ENCODE data around the gene RHOA.
A peak's percentile ranks its signal among the peaks of the same experiment; 100 is the strongest.
"Not testable (repeated sequence)": the region's sequence is repeated elsewhere in the genome, so short reads cannot be mapped to it uniquely, and the experiment has no call there.

RHOA gene

DNA sequence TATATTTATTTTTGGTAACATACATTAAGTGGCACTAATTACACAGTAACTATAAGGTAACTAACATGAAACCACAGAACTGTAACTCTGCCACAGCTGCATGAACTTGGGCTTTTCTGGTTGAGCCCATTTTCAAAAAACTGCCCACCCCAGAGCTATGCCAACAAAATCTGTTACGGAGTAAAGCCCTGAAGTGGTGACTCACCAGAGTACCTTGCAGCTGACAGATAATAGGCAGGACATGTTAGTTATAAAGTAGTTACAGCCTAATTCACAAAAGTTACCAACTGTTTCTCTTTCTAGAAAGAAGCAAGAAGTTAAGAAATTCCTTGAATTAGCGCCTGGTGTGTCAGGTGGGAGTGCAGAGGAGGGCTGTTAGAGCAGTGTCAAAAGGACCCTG lies 52.2 kb downstream of the RHOA start:
- H3K4me2 ChIP-seq (ENCODE audit: low read length) = no peak overlapping the region
- no peak overlapping the region for H3K4me3 ChIP-seq (ENCODE audit: low read depth, low read length)
- H3K4me1 ChIP-seq = peaks cover 3% of the 10 kb centered on the region
- no peaks in the 10 kb centered on the region for H3K27me3 ChIP-seq (ENCODE audit: control insufficient read depth, insufficient read depth, low read length)
- no peak overlapping the region for H3K9ac ChIP-seq
- H3K36me3 ChIP-seq (ENCODE audit: control insufficient read depth, insufficient read depth, low read length) = no peaks in the 10 kb centered on the region
- H3K27ac ChIP-seq = peak overlapping the region; percentile 78
- no peaks in the 10 kb centered on the region for H3K9me3 ChIP-seq (ENCODE audit: control insufficient read depth, low read length)
- H2AFZ ChIP-seq = no peak overlapping the region
- peaks cover 17% of the 10 kb centered on the region for H3K79me2 ChIP-seq
- TF ChIP-seq, protein P1, sequence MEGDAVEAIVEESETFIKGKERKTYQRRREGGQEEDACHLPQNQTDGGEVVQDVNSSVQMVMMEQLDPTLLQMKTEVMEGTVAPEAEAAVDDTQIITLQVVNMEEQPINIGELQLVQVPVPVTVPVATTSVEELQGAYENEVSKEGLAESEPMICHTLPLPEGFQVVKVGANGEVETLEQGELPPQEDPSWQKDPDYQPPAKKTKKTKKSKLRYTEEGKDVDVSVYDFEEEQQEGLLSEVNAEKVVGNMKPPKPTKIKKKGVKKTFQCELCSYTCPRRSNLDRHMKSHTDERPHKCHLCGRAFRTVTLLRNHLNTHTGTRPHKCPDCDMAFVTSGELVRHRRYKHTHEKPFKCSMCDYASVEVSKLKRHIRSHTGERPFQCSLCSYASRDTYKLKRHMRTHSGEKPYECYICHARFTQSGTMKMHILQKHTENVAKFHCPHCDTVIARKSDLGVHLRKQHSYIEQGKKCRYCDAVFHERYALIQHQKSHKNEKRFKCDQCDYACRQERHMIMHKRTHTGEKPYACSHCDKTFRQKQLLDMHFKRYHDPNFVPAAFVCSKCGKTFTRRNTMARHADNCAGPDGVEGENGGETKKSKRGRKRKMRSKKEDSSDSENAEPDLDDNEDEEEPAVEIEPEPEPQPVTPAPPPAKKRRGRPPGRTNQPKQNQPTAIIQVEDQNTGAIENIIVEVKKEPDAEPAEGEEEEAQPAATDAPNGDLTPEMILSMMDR (IDR thresholded peaks at IDR 0.05) = no peak

DNA sequence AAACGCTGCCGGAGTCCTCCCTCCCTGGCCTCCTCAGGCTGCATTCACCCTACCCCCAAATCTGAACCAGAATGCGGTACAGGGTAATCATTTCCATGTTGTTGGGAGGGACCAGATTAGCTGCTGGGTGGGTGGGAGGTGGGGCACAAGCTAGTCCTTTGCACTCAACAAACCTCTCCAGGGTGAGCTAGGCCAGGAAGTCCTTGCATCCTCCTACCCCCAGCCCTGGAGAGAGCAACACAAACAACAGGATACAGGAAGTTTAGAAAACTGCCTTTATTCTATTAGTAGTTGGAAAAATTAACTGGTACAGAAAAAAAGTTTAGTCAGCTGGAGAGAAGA lies 52.9 kb downstream of the RHOA start:
- Histone ChIP-seq H3K4me1 (peaks cover 3% of the 10 kb centered on the region), H3K4me3 (ENCODE audit: low read depth, low read length) (no peak overlapping the region), H3K79me2 (peaks cover 11% of the 10 kb centered on the region), H3K9ac (no peak overlapping the region), H3K9me3 (ENCODE audit: control insufficient read depth, low read length) (no peaks in the 10 kb centered on the region), H3K4me2 (ENCODE audit: low read length) (no peak overlapping the region), H3K36me3 (ENCODE audit: control insufficient read depth, insufficient read depth, low read length) (no peaks in the 10 kb centered on the region), H2AFZ (peak overlapping the region; percentile 79), H3K27ac (peak overlapping the region; percentile 78), H3K27me3 (ENCODE audit: control insufficient read depth, insufficient read depth, low read length) (no peaks in the 10 kb centered on the region)
- TF ChIP-seq, protein P1 (IDR thresholded peaks at IDR 0.05) = no peak

DNA sequence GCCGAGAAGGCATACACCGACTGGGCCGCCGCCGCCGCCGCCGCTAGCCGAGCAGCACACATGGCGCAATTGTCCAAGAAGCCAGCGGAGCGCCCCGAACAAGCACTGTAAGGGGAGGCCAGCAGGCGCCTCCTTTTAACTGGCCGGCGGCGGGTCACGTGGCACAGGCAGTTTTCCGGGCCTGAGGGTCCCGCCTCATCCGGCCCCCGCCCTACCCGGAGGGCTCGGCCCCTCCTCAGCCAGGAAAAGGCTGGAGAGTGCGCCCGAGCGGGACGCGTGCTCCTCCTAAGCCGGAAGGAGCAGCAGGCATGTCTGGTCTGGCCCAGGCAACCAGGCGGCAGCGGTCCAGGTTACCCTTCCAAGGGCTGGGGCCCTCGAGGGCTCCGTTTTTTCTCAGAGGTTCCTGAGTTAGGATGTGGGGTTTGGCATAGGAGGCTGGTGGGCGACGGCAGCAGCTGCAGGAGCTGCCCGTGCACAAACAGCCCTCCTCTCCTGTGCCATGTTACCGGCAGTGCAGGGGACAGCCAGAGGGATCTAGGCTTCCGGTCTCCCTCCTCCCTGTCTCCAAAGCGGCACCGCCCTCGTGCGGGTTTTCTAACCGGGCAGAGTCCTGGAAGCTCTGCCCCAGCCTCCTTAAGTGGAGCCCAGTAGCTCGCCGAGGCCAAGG lies 53.4 kb downstream of the RHOA start, which contains the start of gene GPX1:
TSS of gene GPX1 (minus strand) at position 137 of the 667 bp plus-strand sequence. CDS start at position 62, 75 bp downstream.
- no peaks in the 10 kb centered on the region for H3K27me3 ChIP-seq (ENCODE audit: control insufficient read depth, insufficient read depth, low read length)
- no peaks in the 10 kb centered on the region for H3K36me3 ChIP-seq (ENCODE audit: control insufficient read depth, insufficient read depth, low read length)
- TF ChIP-seq, protein P1 (IDR thresholded peaks at IDR 0.05) = no peak
- H3K4me3 ChIP-seq (ENCODE audit: low read depth, low read length) = peak within 1 kb of the TSS; percentile 38
- H3K9me3 ChIP-seq (ENCODE audit: control insufficient read depth, low read length) = no peaks in the 10 kb centered on the region
- H3K9ac ChIP-seq = peak within 1 kb of the TSS; percentile 92
- H3K27ac ChIP-seq = peak within 1 kb of the TSS; percentile 78
- peak within 1 kb of the TSS; percentile 33 for H3K4me2 ChIP-seq (ENCODE audit: low read length)
- peaks cover 3% of the 10 kb centered on the region for H3K4me1 ChIP-seq
- peaks cover 9% of the 10 kb centered on the region for H3K79me2 ChIP-seq
- peak within 1 kb of the TSS; percentile 79 for H2AFZ ChIP-seq

GRCh38 chr3:49357443-49358216 lies 54.1 kb downstream of the RHOA start:
- peak overlapping the region; percentile 78 for H3K27ac ChIP-seq
- H3K4me3 ChIP-seq (ENCODE audit: low read depth, low read length) = peak overlapping the region; percentile 38
- H3K36me3 ChIP-seq (ENCODE audit: control insufficient read depth, insufficient read depth, low read length) = not testable (repeated sequence)

GRCh38 chr3:49357095-49357442 lies 54.7 kb downstream of the RHOA start:
- not testable (repeated sequence) for H3K36me3 ChIP-seq (ENCODE audit: control insufficient read depth, insufficient read depth, low read length); H3K9me3 ChIP-seq (ENCODE audit: control insufficient read depth, low read length); H3K9ac ChIP-seq; H3K4me1 ChIP-seq; H3K79me2 ChIP-seq; H3K27me3 ChIP-seq (ENCODE audit: control insufficient read depth, insufficient read depth, low read length); H3K4me2 ChIP-seq (ENCODE audit: low read length); H2AFZ ChIP-seq
- Histone ChIP-seq H3K27ac (peak overlapping the region; percentile 78), H3K4me3 (ENCODE audit: low read depth, low read length) (peak overlapping the region; percentile 38)

More at GRCh38 chr3:49357443-49358216, 54.1 kb downstream of the RHOA start:
- Histone ChIP-seq H2AFZ (peak overlapping the region; percentile 79), H3K9ac (peak overlapping the region; percentile 92), H3K4me2 (ENCODE audit: low read length) (peak overlapping the region; percentile 33)
- H3K4me1 ChIP-seq; H3K79me2 ChIP-seq; H3K9me3 ChIP-seq (ENCODE audit: control insufficient read depth, low read length); H3K27me3 ChIP-seq (ENCODE audit: control insufficient read depth, insufficient read depth, low read length): not testable (repeated sequence)
